Activated T-helper 2 cell treated with anti-CD3 and anti-CD28 coated beads, Interferon-gamma antibody, Interleukin-2, Interleukin-4, amounts not matched to agents 10 μg/mL and 5 μg/mL and 100 μg/mL, durations not matched to agents 14 hours and 24 hours and 36 hours (primary cell): ENCODE measurements around the gene MTHFSD. TPM values are rescaled to one million over a fixed set of nuclear protein-coding genes. Genes with fewer than 3 reads are reported as not detected.

Source experiments
- DNase-seq: peaks from one replicate; pipeline ENCODE4 v3.0.0; 2021; ENCODE audit warnings: low spot score
- H3K27ac Mint-ChIP-seq: one replicate; pipeline ENCODE4 v1.8.0; 2021; ENCODE audit warnings: mixed read lengths
- H3K27me3 Mint-ChIP-seq: one replicate; pipeline ENCODE4 v1.8.0; 2021; ENCODE audit warnings: low read depth, mixed read lengths
- H3K36me3 Mint-ChIP-seq: one replicate; pipeline ENCODE4 v1.8.0; 2021; ENCODE audit warnings: low read depth, mixed read lengths
- H3K4me1 Mint-ChIP-seq: one replicate; pipeline ENCODE4 v1.8.0; 2021; ENCODE audit warnings: low read depth, mixed read lengths
- H3K4me3 Mint-ChIP-seq: one replicate; pipeline ENCODE4 v1.8.0; 2021; ENCODE audit warnings: low read depth, mild to moderate bottlenecking, moderate library complexity, mixed read lengths
- H3K9me3 Mint-ChIP-seq: one replicate; pipeline ENCODE4 v1.8.0; 2021; ENCODE audit warnings: mixed read lengths
- intact Hi-C: fragments of 100-400 bp; cut with micrococcal nuclease; formaldehyde crosslinking; loops from one replicate; pipeline ENCODE4 v1.15.1; 2023
- total RNA-seq: library from RNA; stranded (reverse); gene quantifications from 2 replicates; pipeline ENCODE4 v1.2.3, GENCODE V29; 2022

The MTHFSD gene
- total RNA-seq, 1 donor from 2014 or later: 21.9 TPM

DNA sequence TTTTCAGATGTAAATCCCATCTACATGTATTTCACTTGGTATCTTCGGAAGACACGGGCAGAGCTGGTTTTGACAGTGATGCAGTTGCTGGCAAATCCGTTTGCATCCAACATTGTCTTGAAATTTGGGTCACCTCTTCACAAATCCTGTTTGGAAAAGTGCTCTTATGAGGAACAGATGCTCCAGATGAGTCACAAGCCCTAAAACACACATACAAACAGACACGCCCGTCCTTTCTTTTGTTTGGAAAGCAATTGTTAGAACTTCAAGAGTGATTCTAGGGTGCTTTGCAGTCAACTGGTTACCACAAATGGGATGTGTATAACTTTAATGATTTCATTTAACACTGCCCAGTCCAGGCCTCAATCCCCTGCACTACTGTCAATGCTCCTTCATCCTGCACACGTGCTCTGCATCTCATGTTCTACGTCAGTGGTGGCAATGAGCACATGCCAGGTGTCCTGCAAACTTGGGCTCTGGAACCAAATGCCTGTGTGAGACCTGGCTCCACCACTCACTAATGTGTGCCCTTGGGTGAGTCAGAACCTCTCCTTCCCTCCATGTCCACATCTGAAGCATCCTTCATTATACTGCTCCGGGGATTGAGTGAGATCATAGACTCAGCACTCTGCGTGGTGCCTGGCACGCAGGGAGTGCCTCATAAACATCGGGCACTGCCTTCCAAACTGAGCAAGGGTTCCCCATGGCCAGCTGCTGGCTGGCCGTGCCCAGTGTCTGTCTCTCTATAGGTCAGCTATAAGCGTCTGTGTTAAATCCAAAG, 64.0 kb downstream of the MTHFSD start:
- Mint-ChIP-seq H3K36me3 (no peaks in the 10 kb centered on the region), H3K27ac (no peak overlapping the region), H3K4me3 (no peak overlapping the region), H3K4me1 (no peaks in the 10 kb centered on the region), H3K9me3 (no peaks in the 10 kb centered on the region), H3K27me3 (peaks cover 48% of the 10 kb centered on the region)
- intact Hi-C loops: no loop called here
- DNase-seq: no peak

DNA sequence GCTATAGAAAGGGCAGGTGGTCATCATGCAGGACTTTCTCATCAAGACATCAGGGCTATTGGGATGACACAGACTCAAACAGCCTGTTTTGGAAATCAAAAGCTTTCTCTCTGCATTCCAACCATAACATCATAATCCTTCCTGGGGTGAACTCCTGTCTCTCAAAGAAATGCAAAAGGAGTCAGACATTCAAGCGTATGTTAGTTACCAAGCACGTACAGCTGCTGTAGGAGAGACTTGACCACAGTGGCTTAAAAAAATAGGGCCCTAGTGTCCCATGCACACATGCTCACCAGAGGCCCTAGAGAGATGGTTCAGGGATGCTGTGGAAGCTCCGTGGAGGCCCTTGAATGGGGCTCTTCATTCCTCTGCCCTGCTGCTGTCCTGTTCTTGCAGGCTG, 69.3 kb downstream of the MTHFSD start:
- H3K36me3 Mint-ChIP-seq: no peaks in the 10 kb centered on the region
- H3K9me3 Mint-ChIP-seq: no peaks in the 10 kb centered on the region
- DNase-seq: no peak
- no peak overlapping the region for H3K4me3 Mint-ChIP-seq
- intact Hi-C loops: no loop called here
- H3K27me3 Mint-ChIP-seq: peaks cover 12% of the 10 kb centered on the region
- no peak overlapping the region for H3K27ac Mint-ChIP-seq
- no peaks in the 10 kb centered on the region for H3K4me1 Mint-ChIP-seq

DNA sequence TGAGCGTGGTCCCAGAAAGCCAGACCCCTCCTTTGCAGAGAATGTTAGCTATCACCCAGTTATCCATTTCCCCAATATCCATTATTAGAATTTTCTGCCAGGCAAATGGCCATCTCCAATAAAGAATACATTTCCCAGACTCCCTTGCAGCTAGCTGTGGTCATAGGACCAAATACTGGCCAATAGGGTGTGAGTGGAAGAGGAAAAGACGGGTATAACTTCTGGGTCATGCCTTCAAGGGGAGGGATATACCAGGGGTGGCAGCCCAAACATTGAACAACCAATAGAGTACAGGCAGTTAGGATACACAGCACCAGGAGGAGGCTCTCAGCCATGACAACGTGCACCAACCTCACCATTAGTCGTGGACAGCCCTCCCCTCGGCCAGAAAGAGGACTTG, 70.8 kb downstream of the MTHFSD start:
- Mint-ChIP-seq H3K4me3 (no peak overlapping the region), H3K27me3 (peaks cover 5% of the 10 kb centered on the region), H3K4me1 (no peaks in the 10 kb centered on the region), H3K36me3 (no peaks in the 10 kb centered on the region), H3K27ac (no peak overlapping the region), H3K9me3 (no peaks in the 10 kb centered on the region)
- intact Hi-C loops: no loop called here
- no peak for DNase-seq

DNA sequence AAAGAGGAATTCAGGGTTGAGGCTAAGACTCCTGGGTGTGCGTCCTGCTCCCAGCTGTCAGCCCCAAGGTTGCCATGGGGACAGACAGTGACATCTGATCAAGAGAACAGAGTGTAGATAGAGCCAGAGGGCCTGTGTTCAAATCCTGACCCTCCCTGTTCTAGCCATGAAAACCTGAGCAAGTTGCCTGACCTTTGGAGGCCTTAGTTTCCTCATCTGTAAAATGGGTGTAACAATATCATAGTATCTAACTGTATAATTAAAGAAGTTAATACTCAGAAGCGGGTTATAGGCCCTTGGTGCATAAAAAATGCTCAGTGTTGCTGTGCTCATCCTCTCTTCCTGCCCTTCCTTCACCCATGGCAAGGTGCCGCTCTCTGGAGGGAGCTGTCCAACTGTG, 73.4 kb downstream of the MTHFSD start:
- Mint-ChIP-seq H3K27ac (no peak overlapping the region), H3K36me3 (no peaks in the 10 kb centered on the region), H3K4me1 (no peaks in the 10 kb centered on the region), H3K4me3 (no peak overlapping the region), H3K27me3 (peaks cover 11% of the 10 kb centered on the region), H3K9me3 (no peaks in the 10 kb centered on the region)
- DNase-seq: no peak
- intact Hi-C loops: no loop called here

DNA sequence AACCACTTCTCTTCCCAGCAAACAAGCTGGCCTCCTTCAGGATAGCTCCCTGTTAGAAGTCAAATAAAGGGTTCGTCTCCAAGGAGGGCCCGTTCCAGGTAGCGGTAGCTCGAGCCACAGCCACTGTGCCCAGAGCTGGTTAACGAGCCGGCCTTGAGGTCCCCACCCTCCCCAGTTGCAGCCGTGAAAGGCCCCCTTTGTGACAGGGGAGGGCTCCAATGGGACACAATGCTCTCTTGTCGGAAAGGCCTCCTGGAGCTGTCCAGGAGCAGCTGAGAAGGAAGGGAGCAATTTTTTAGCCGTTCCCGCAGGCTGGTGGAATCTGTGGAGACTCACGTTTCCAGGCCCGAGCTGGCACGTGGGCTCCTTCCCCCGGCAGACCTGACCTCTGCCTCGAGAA, 74.6 kb downstream of the MTHFSD start:
- H3K27ac Mint-ChIP-seq: no peak overlapping the region
- DNase-seq: no peak
- H3K36me3 Mint-ChIP-seq: no peaks in the 10 kb centered on the region
- no peaks in the 10 kb centered on the region for H3K9me3 Mint-ChIP-seq
- no peaks in the 10 kb centered on the region for H3K4me1 Mint-ChIP-seq
- peaks cover 12% of the 10 kb centered on the region for H3K27me3 Mint-ChIP-seq
- intact Hi-C loops: no loop called here
- H3K4me3 Mint-ChIP-seq: no peak overlapping the region

Other genes starting within 250 kb of the MTHFSD start
- gene FOXF1, start 44.7 kb downstream of the MTHFSD start, total RNA-seq: not detected in 2 replicates
- gene FOXC2, start 11.6 kb upstream of the MTHFSD start, total RNA-seq: 0.07 TPM in 1 of 2 replicates, not detected in the other
- 0.05 and 0.23 TPM in 2 replicates for gene FOXL1, start 23.3 kb upstream of the MTHFSD start, total RNA-seq